Daoy (cell line): ENCODE data around the gene UBE2R2. TPM values are rescaled to one million over a fixed set of nuclear protein-coding genes. Genes with fewer than 3 reads are reported as not detected.
"Not testable (repeated sequence)": the region's sequence is repeated elsewhere in the genome, so short reads cannot be mapped to it uniquely, and the experiment has no call there.

Experiments used
- DNase-seq: peaks from one replicate; pipeline ENCODE4 v3.0.0-alpha.2; 2015; ENCODE audit warnings: low read depth
- total RNA-seq: library from RNA; depleted of rRNA; stranded (reverse); fragments of >200 nt; shearing (Covaris generic); gene quantifications from 2 replicates; pipeline ENCODE4 v1.2.3, GENCODE V29; 2014; rRNA removed

UBE2R2 gene
- total RNA-seq, 1 experiment from 2014 or later: 16.1 TPM

DNA sequence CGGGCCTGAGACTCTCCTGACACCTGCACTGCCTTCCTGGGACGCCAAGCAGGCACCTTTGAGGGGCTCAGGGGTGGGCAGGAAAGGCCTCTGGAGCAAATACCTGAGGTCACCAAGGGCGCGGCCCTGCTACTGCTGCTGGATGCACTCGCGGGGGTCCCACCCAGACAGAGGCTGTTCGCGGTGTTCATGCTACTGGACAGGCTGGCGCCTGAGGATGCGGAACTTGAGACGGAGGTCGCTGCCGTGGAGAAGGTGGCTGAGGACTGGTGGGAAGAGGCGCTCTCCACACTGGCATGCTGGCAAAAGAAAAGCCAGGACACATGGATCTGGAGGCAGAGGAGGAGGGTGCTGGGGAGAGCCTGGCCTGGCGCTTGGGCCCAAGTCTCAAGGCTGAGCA is 110.7 kb downstream of the UBE2R2 start:
- no peak for DNase-seq

- DNase-seq: no peak
Measured at GRCh38 chr9:33931326-33931725, 114.4 kb downstream of the UBE2R2 start.

DNA sequence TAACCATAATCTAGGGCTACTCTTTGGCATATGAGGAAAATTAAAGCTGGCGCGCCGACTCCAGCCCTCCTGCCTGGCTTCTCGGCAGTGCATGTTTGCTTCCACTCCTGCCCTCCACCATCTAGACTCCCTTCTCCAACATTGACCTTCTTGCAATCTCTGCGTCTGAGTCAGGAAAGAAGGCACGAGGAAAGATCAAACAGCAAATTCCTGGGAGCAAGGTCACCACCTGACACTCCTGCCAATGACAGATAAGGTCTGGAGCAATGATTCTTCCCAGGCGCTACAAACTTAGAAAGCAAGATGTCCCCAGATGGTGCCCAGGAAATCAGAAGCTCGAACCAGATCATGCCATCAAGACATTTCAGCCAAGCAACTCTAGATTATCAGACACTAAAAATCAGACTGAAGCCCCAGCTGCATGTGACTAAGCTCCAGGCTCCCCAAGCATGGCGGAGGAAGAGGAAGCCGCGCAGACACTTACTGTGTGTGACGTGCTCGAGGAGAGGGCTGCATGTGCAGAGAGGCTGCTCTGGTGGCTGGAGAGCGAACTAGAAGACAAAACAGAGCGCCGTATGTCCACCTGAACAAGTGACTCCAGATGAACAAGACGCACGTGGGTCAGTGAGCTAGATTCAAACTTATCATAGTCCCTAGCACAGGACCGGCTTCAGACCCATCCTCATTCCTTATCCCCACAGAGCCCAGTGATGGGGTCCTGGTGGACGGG is 115.3 kb downstream of the UBE2R2 start:
- no peak for DNase-seq

- no peak for DNase-seq
Measured at GRCh38 chr9:33934188-33934878, 117.4 kb downstream of the UBE2R2 start.

- no peak for DNase-seq
Measured at GRCh38 chr9:33939924-33940874, 123.2 kb downstream of the UBE2R2 start.

GRCh38 chr9:33942471-33943083 is 125.6 kb downstream of the UBE2R2 start:
- DNase-seq: peak; percentile 73

DNA sequence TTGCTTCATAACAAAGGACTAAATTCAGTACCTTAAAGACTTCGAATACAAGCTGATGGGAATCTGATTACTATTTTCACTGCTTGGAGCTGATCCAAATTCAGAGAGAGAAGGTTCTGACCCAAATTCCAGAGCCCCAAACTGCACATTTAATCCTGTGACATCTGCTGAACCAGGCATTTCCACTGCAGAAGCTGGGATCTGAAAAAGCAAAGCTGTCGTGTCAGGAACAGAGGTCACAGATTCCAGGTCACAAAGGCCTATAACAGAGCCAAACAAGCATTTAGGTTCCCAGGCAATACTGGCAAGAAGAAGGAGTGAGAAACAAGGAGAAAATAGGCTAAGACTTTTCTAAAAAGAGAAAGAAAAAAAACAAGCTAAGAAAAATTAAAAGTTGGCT is 126.4 kb downstream of the UBE2R2 start:
- no peak for DNase-seq

DNA sequence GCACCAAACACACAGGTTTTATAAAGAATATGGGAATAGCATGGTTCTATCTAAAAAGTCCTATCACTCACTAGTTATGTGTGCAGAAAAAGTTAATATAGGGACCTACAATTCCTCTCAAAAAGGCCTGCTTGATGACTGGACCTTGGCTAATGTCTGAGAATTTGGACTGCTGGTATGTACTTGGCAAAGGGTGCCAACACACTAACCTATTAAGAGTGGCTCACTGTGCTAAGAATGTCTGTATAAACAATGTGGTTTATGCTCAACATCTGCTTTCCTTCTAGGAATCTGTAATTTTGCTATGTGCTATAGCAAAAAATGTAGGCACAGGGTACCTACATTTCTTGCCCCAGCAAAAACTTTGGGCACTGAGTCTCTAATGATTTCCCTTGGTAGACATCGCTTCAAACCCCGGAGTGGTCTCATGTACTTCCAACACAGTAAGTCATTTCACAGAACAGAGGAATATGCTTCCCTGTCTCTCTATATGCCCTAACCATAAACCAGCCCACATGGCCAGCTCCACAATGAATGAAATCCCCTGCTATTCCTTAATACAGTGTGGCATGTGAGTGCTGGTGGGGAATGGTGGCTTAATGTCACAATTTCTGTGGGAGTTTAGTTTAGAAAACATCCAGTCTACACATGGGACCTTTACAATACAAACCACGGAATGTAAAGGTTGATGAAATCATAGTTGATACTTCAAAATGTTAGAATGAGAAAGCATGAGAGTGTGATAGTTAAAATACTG is 130.0 kb downstream of the UBE2R2 start:
- peak; percentile 94 for DNase-seq

DNA sequence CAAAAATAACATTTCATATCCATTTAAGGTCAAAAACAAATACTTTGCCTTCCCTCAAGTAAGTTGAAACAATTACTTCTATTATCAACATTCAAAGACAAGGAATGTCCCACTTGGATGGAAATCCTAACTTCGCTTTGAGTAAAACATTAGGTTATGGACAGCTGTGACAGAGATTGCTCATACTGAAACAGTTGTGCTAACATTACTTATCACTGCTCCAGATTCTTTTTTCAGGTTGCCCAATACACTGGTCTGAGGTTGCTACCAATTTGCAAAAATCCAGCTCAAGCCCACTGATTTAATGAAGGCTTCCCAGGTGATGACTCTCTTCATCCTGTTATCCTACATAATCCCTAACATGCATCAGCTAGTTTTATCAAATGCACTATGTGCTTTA is 133.4 kb downstream of the UBE2R2 start:
- DNase-seq: no peak

DNA sequence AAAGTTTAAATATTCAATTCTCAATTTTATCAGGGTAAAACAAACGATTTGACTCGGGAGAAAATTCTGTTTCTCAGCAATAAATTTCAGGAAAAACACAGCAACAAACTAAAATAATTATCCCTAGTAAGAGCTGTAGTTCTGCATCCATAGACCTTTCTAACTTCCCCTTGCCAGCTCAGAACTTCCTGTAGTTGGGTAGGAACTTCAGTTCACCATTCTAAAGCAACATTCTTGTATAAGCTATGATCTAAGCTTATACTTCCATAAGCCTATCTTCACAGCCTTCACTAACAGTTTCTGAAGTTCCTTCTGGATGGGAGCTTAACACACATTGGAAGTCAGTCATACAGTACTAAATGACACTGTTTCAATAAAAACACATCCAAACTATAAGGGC is 135.1 kb downstream of the UBE2R2 start:
- DNase-seq: no peak

- DNase-seq: no peak
Measured at GRCh38 chr9:33956544-33956943, 139.6 kb downstream of the UBE2R2 start.

DNA sequence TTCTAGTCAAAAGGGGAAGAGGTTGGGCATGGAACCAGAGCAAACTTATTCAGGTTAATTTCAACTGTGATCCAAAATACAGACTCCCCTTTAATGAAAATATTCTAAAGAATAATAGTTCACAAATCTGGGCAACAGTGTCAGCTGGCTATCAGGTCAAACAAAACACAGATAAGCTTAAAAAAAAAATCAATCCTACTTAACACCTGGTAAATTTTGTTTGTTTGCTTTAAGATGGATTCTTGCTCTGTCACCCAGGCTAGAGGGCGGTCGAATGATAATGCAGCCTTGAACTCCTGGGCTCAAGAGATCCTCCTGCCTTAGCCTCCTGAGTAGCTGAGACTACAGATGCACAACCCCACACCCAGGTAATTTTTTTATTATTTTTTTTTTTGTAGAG is 142.8 kb downstream of the UBE2R2 start:
- no peak for DNase-seq

DNA sequence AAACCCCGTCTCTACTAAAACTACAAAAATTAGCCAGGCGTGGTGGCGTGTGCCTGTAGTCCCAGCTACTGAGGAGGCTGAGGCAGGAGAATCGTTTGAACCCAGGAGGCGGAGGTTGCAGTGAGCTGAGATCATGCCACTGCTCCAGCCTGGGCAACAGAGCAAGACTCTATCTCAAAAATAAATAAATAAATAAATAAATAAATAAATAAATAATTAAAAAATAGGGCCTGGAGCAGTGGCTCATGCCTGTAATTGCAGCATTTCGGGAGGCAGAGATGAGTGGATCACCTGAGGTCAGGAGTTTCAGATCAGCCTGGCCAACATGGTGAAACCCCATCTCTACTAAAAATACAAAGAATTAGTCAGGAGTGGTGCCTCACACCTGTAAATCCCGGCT is 145.5 kb downstream of the UBE2R2 start:
- DNase-seq: not testable (repeated sequence)

GRCh38 chr9:33964086-33964768 is 147.3 kb downstream of the UBE2R2 start:
- DNase-seq: no peak

Other genes starting within 250 kb of the UBE2R2 start
- gene PRSS3, start 21.6 kb upstream of the UBE2R2 start, total RNA-seq: 13.5 and 15.2 TPM in 2 replicates
- gene UBAP2, start 231.7 kb downstream of the UBE2R2 start, total RNA-seq: 14.9 and 17.0 TPM in 2 replicates